SK-N-SH treated with all-trans-retinoic acid at 6 μM for 48 hours (cell line): ENCODE results near the gene STAB2.

ENCODE experiments used
- GLIS3 ChIP-seq: fragments of 250-450 bp; sonication (Bioruptor Pico); IDR thresholded peaks from 2 replicates; pipeline ENCODE4 v1.5.0; 2020; ENCODE audit warnings: mild to moderate bottlenecking, moderate library complexity
- OSR1 ChIP-seq: fragments of 250-450 bp; sonication (Bioruptor Pico); IDR thresholded peaks from 2 replicates; pipeline ENCODE4 v1.8.0; 2022; ENCODE audit warnings: moderate library complexity, mild to moderate bottlenecking, inconsistent platforms
- RARB ChIP-seq: fragments of 250-450 bp; sonication (Bioruptor Pico); IDR thresholded peaks from 2 replicates; pipeline ENCODE4 v1.8.0; 2021; ENCODE audit warnings: mild to moderate bottlenecking, moderate library complexity
- SNAI2 ChIP-seq: fragments of 250-450 bp; sonication (Bioruptor Pico); IDR thresholded peaks from 2 replicates; pipeline ENCODE4 v1.5.0; 2020; ENCODE audit warnings: mild to moderate bottlenecking, moderate library complexity
- ZFP30 ChIP-seq: fragments of 450-650 bp; formaldehyde crosslinking; IDR thresholded peaks from 2 replicates; pipeline ENCODE4 v1.5.0; 2022; ENCODE audit warnings: mild to moderate bottlenecking, moderate library complexity
- ZNF70 ChIP-seq: fragments of 450-650 bp; formaldehyde crosslinking; IDR thresholded peaks from 2 replicates; pipeline ENCODE4 v1.5.0; 2020; ENCODE audit warnings: mild to moderate bottlenecking, moderate library complexity
- TF ChIP-seq, protein P1 (sequence below): fragments of 250-450 bp; sonication (Bioruptor Pico); IDR thresholded peaks from 2 replicates; pipeline ENCODE4 v1.5.0; 2020; ENCODE audit warnings: mild to moderate bottlenecking, moderate library complexity
- TF ChIP-seq, protein P2 (sequence below): fragments of 250-450 bp; sonication (Bioruptor Pico); IDR thresholded peaks from 2 replicates; pipeline ENCODE4 v1.5.1; 2020; ENCODE audit warnings: low read depth, mild to moderate bottlenecking, moderate library complexity
- TF ChIP-seq, protein P3 (sequence below): fragments of 250-450 bp; sonication (Bioruptor Pico); IDR thresholded peaks from 2 replicates; pipeline ENCODE4 v1.8.0; 2020; ENCODE audit warnings: mild to moderate bottlenecking, moderate library complexity, borderline replicate concordance
- TF ChIP-seq, protein P4 (sequence below): fragments of 250-450 bp; sonication (Bioruptor Pico); IDR thresholded peaks from 2 replicates; pipeline ENCODE4 v1.5.1; 2021; ENCODE audit warnings: mild to moderate bottlenecking, moderate library complexity

DNA sequence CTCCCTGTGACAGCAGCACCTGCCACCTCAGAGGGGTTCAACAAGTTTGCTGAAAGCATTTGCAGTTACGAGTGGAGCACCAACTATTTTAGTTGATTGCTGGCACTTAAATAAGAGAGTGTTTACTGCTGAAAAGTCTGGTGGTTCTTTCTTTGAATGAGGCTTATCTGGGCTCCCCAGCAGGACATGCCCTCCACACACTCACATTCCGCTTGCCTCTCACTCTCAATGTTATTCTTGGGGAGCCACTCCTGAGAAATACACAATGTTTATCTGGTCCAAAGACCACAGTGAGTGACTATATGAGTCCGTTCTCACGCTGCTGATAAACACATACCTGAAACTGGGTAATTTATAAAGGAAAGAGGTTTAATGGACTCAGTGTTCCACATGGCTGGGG is 222.1 kb downstream of the STAB2 start:
- TF ChIP-seq SNAI2 (CRISPR knock-in tag) (no peak), GLIS3 (CRISPR knock-in tag) (no peak), ZNF70 (CRISPR knock-in tag) (no peak), ZFP30 (no peak), RARB (CRISPR knock-in tag) (no peak), OSR1 (CRISPR knock-in tag) (no peak)
- TF ChIP-seq, protein P1, sequence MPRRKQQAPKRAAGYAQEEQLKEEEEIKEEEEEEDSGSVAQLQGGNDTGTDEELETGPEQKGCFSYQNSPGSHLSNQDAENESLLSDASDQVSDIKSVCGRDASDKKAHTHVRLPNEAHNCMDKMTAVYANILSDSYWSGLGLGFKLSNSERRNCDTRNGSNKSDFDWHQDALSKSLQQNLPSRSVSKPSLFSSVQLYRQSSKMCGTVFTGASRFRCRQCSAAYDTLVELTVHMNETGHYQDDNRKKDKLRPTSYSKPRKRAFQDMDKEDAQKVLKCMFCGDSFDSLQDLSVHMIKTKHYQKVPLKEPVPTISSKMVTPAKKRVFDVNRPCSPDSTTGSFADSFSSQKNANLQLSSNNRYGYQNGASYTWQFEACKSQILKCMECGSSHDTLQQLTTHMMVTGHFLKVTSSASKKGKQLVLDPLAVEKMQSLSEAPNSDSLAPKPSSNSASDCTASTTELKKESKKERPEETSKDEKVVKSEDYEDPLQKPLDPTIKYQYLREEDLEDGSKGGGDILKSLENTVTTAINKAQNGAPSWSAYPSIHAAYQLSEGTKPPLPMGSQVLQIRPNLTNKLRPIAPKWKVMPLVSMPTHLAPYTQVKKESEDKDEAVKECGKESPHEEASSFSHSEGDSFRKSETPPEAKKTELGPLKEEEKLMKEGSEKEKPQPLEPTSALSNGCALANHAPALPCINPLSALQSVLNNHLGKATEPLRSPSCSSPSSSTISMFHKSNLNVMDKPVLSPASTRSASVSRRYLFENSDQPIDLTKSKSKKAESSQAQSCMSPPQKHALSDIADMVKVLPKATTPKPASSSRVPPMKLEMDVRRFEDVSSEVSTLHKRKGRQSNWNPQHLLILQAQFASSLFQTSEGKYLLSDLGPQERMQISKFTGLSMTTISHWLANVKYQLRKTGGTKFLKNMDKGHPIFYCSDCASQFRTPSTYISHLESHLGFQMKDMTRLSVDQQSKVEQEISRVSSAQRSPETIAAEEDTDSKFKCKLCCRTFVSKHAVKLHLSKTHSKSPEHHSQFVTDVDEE (CRISPR knock-in tag) = no peak
- TF ChIP-seq, protein P2, sequence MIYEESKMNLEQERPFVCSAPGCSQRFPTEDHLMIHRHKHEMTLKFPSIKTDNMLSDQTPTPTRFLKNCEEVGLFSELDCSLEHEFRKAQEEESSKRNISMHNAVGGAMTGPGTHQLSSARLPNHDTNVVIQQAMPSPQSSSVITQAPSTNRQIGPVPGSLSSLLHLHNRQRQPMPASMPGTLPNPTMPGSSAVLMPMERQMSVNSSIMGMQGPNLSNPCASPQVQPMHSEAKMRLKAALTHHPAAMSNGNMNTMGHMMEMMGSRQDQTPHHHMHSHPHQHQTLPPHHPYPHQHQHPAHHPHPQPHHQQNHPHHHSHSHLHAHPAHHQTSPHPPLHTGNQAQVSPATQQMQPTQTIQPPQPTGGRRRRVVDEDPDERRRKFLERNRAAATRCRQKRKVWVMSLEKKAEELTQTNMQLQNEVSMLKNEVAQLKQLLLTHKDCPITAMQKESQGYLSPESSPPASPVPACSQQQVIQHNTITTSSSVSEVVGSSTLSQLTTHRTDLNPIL (CRISPR knock-in tag) = no peak
- TF ChIP-seq, protein P3, sequence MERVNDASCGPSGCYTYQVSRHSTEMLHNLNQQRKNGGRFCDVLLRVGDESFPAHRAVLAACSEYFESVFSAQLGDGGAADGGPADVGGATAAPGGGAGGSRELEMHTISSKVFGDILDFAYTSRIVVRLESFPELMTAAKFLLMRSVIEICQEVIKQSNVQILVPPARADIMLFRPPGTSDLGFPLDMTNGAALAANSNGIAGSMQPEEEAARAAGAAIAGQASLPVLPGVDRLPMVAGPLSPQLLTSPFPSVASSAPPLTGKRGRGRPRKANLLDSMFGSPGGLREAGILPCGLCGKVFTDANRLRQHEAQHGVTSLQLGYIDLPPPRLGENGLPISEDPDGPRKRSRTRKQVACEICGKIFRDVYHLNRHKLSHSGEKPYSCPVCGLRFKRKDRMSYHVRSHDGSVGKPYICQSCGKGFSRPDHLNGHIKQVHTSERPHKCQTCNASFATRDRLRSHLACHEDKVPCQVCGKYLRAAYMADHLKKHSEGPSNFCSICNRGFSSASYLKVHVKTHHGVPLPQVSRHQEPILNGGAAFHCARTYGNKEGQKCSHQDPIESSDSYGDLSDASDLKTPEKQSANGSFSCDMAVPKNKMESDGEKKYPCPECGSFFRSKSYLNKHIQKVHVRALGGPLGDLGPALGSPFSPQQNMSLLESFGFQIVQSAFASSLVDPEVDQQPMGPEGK (CRISPR knock-in tag) = no peak
- TF ChIP-seq, protein P4, sequence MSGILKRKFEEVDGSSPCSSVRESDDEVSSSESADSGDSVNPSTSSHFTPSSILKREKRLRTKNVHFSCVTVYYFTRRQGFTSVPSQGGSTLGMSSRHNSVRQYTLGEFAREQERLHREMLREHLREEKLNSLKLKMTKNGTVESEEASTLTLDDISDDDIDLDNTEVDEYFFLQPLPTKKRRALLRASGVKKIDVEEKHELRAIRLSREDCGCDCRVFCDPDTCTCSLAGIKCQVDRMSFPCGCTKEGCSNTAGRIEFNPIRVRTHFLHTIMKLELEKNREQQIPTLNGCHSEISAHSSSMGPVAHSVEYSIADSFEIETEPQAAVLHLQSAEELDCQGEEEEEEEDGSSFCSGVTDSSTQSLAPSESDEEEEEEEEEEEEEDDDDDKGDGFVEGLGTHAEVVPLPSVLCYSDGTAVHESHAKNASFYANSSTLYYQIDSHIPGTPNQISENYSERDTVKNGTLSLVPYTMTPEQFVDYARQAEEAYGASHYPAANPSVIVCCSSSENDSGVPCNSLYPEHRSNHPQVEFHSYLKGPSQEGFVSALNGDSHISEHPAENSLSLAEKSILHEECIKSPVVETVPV (CRISPR knock-in tag) = no peak
